Stimulated activated CD8-positive, alpha-beta memory T cell treated with anti-CD3 and anti-CD28 coated beads, Interleukin-4, amount 100 ng/mL, for 48 hours (primary cell): ENCODE measurements around the gene HMGB3.
"Not testable (repeated sequence)": the region's sequence is repeated elsewhere in the genome, so short reads cannot be mapped to it uniquely, and the experiment has no call there.

Source experiments
- DNase-seq: peaks from one replicate; pipeline ENCODE4 v3.0.0-alpha.2; 2020

HMGB3 gene

DNA sequence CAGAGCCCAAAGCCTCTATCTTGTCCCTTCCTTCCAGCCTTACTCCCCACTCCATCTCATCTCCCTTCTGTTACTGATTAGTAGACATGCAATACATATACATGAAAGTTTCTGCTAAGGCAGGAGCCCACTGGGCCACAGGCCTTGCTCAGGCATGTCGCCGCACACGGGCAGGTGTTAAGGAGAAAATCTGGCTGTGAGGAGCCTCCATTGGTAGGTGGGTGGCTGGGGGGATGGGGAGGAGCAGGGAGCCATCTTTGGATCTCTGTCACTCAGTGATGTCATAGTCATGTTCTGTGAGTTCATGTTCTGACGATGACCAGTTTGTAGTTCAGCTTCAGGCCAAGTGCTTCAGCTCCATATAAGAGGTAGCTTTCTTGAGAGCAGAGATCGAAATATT is 2.9 kb upstream of the HMGB3 start:
- no peak for DNase-seq

DNA sequence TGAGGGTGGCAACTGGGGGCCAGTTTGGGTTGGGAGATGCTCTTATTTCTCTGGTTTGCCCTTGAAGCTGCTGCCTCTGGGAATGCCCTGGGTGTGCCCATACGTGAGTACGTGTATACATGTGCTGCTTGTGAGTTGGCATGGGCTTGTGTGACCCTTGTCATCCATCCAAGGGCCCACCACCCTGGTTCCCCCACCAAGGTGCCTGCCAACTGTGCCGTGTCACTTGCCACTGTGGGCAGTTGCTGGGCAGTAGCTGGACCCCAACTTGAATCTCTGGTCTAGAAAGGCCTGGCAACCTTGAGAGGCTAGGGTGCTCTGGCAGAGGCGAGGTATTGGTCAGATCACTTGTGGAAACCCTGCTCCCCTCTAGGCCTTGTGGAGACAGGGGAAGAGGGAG is 2.4 kb upstream of the HMGB3 start:
- no peak for DNase-seq

DNA sequence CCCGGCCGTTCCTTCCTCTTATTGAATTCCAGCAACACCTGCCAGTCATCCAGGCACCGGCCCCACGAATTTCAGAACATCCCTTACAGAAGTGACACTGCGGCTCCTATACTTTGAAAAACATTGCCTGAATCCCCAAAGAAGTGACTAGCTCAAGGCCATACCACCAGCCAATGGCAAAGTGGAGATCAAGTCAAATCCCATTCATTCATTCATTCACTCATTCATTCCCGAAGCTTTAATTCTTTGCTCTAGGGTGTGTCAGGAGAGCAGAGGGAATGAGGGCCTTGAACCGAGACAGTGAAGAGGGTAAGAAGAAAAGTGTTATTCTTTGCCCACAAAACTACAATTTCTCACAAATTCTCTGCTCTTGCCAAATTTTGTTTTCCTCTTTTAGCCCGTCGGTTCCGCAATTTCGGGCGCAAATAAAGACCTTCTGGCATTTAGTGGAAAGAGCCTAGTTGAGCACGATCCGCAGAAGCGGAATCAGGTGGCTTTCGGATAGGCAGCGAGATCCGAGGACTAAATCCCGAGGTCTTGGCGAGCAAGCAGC is 824 bp upstream of the HMGB3 start:
- DNase-seq = no peak

- no peak for DNase-seq
Measured at GRCh38 chrX:150983521-150984168, 510 bp downstream of the HMGB3 start.

- no peak for DNase-seq
Measured at GRCh38 chrX:150984169-150984824, 1.2 kb downstream of the HMGB3 start.

DNA sequence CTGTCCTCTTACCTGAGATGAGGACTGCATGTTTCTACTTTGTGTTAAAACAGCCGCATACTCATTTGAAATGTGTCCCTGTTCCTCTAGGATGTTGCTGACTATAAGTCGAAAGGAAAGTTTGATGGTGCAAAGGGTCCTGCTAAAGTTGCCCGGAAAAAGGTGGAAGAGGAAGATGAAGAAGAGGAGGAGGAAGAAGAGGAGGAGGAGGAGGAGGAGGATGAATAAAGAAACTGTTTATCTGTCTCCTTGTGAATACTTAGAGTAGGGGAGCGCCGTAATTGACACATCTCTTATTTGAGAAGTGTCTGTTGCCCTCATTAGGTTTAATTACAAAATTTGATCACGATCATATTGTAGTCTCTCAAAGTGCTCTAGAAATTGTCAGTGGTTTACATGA is 4.6 kb downstream of the HMGB3 start:
- DNase-seq = not testable (repeated sequence)

DNA sequence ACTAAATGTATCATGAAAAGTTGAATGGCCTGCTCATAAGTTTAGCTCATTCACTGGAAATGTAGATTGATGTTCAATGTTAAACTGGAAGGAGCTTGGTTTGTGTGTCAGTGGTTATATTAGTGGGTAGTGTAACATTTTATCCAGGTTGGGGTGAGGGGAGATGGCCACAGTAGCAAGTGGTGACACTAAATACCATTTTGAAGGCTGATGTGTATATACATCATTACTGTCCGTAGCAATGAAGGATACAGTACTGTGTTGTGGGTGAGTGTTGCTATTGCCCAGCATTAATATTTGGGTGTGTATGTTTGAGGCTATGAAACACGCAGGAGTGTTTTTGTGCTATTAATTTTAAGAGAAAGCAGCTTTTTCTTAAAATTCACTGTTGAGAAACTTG is 6.3 kb downstream of the HMGB3 start:
- no peak for DNase-seq

DNA sequence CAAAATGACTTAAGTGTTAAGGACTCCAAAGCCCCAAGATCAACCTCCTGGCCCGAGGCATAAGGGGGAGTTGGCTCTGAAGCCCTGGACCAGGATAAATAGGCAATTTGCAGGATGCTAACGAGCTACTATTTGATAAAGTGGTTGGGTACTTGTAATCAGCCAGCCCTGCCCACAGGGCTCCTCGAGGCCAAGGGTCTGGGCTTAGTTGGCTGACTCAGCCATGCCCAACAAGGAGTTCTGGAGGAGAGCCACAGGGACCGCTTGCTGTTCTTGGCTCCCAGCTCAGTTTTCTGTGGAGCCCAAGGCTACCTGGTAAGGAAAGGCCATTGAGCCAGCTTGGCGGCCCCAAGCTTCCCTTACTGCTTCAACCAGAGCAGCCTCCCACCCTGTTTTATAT is 7.8 kb downstream of the HMGB3 start:
- no peak for DNase-seq

- DNase-seq = no peak
Measured at GRCh38 chrX:151000861-151001331, 17.8 kb downstream of the HMGB3 start.

- DNase-seq = no peak
Measured at GRCh38 chrX:151004085-151004484, 20.9 kb downstream of the HMGB3 start.

- no peak for DNase-seq
Measured at GRCh38 chrX:151006410-151007109, 23.4 kb downstream of the HMGB3 start.

DNA sequence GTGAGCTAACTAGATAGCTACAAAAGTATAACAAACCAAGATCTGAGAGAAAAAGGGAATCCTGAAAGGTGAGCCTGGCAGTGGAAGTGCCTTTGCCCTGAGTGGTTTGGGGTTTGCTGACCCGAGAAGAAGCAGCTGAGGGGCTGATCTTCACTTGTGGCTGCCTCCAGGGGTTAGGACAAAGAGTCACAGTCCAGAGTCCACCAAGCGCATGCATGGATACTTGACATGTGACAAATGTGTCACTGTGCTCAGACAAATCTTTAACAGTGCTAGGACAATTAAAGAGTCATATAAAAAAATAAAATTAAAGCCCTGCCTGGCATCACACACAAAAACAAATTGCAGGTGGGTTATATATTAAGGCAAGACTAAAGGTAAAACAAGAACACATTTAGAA is 26.4 kb downstream of the HMGB3 start:
- DNase-seq = no peak

DNA sequence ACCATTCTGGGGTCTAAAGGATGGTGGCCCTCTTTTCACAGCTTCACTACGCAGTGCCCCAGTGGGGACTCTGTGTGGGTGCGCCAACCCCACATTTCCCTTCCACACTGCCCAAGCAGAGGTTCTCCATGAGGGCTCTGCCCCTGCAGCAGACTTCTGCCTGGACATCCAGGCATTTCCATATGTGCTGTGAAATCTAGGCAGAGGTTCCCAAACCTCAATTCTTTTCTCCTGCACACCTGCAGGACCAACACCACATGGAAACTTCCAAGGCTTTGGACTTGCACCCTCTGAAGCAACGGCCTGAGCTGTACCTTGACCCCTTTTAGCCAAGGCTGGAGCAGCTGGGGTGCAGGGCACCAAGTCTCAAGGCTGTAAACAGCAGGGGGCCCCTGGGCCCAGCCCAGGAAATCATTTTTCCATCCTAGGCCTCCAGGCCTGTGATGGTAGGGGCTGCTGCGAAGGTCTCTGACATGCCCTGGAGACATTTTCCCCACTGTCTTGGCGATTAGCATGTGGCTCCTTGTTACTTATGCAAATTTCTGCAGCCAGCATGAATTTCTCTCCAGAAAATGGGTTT is 30.1 kb downstream of the HMGB3 start:
- no peak for DNase-seq

- no peak for DNase-seq
Measured at GRCh38 chrX:151015684-151016083, 32.5 kb downstream of the HMGB3 start.

- no peak for DNase-seq
Measured at GRCh38 chrX:151019856-151020255, 36.7 kb downstream of the HMGB3 start.

DNA sequence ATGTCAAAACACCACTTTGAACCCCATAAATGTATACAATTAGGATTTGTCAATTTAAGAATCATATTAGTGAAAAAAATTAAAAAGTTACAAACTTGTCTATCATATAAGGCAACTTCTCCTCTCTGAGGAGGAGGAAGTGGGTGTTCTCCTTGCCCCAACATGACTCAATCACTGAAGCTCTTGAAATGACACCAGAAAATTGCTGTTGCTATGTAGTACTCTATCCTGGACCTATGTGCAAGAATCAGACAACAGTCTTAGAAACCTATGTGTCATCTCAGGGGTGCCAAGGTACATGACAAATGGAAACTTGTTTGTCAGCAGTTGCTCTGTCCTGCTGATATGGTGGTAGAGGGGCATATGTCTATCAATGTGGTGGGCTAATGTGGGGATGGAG is 47.7 kb downstream of the HMGB3 start:
- DNase-seq = no peak

DNA sequence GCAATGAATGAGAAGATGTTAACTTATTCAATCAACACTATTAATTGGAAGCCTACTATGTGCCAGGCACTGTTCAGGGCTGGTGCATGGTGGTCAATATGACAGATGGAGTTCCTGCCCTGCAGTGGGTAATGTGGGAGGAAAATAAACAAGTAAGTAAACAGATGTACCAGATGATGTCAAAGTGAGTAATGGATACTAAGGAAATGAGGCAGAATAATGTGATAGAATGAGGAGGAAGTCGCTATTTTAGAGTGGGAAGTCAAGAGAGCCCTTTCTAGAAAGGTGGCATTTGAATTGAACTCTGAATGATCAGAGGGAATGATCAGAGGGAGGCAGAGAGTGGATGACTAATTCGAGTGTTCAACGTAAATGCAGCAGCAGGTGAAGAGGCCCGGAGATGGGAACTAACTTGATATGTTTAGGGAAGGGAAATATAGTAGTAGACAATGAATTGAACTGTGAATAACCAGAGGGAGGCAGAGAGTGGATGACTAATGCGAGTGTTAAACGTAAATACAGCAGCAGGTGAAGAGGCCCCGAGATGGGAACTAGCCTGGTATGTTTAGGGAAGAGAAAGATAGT is 48.3 kb downstream of the HMGB3 start:
- DNase-seq = no peak

- DNase-seq = no peak
Measured at GRCh38 chrX:151039351-151039750, 56.2 kb downstream of the HMGB3 start.
